ENCODE measurements around the gene PROM1. TPM values are rescaled to one million over a fixed set of nuclear protein-coding genes. Genes with fewer than 3 reads are reported as not detected.
A peak's percentile ranks its signal among the peaks of the same experiment; 100 is the strongest.

The PROM1 gene
- total RNA-seq, 1 experiment from 2014 or later, result 17.7 TPM

- TF ChIP-seq CBX3 (IDR thresholded peaks at IDR 0.05; ENCODE audit: low read depth) (peak; percentile 93), POLR2A (IDR thresholded peaks at IDR 0.05; ENCODE audit: borderline replicate concordance, extremely low read depth, insufficient read depth, insufficient read length) (no peak), ELF1 (IDR thresholded peaks at IDR 0.05; ENCODE audit: borderline replicate concordance, low read depth) (no peak), ZFX (IDR thresholded peaks at IDR 0.05) (no peak), POLR2AphosphoS5 (IDR thresholded peaks at IDR 0.05; ENCODE audit: low read depth, low read length) (peak; percentile 77), CEBPB (IDR thresholded peaks at IDR 0.05; ENCODE audit: low read depth) (peak; percentile 1; the same call in 1 of the 2 replicates)
Observed at GRCh38 chr4:15920723-15921591, 162.9 kb downstream of the PROM1 start (continued).

GRCh38 chr4:15918484-15919129 lies 165.2 kb downstream of the PROM1 start:
- Histone ChIP-seq H3K9me2 (ENCODE audit: insufficient read depth) (no peaks in the 10 kb centered on the region), H3K27me3 (ENCODE audit: insufficient read depth, low read length) (no peaks in the 10 kb centered on the region), H3K27ac (ENCODE audit: low read depth, low read length) (no peak overlapping the region), H3K9me3 (ENCODE audit: control insufficient read depth in 1 of 2, insufficient read depth in 1 of 2, low read depth in 1 of 2, low read length in 2 of 2) (no peaks in the 10 kb centered on the region), H3K79me2 (ENCODE audit: insufficient read depth, low read length) (no peaks in the 10 kb centered on the region), H3K4me2 (ENCODE audit: low read length) (no peak overlapping the region), H3K36me3 (ENCODE audit: control insufficient read depth in 1 of 2, insufficient read depth in 2 of 2, low read length in 2 of 2) (no peaks in the 10 kb centered on the region), H3K4me1 (ENCODE audit: control insufficient read depth in 1 of 2, insufficient read depth in 2 of 2, low read length in 2 of 2) (peaks cover 12 to 51% of the 10 kb centered on the region in 2 experiments), H3K9ac (ENCODE audit: low read length) (no peak overlapping the region), H4K20me1 (ENCODE audit: insufficient read depth) (no peaks in the 10 kb centered on the region), H3K4me3 (replicated peaks in 1 of 2; ENCODE audit: low read depth in 1 of 2, low read length in 2 of 2) (no peak overlapping the region), H2AFZ (ENCODE audit: low read depth, low read length, poor library complexity, severe bottlenecking) (peak overlapping the region; percentile 23)
- BruUV-seq (replicated peaks), result no TSS peak
- no peak for ATAC-seq
- TF ChIP-seq CTCF (IDR thresholded peaks at IDR 0.05 in 2 of 3, conservative IDR thresholded peaks at IDR 0.05 in 1 of 3; ENCODE audit: borderline replicate concordance in 1 of 3, insufficient read depth in 1 of 3, low read depth in 2 of 3, low read length in 2 of 3), result no peak
- TF ChIP-seq MAX (IDR thresholded peaks at IDR 0.05), result no peak
- TF ChIP-seq EGR1 (IDR thresholded peaks at IDR 0.05; ENCODE audit: low read depth), result no peak
- POLR2A ChIA-PET, result no interaction called here
- RAD21 ChIA-PET (ENCODE audit: low non-redundant PET in 1 of 2, low total read pairs in 2 of 2, uncharacterized antibody in 2 of 2, unreplicated experiment in 2 of 2), result no interaction called here
- intact Hi-C loops (cut with micrococcal nuclease), result no loop called here
- DNase-seq (ENCODE audit: low read depth, low spot score), result no peak
- CTCF ChIA-PET, result no interaction called here

Other genes with a start within 250 kb of the PROM1 start
- 8.7 TPM for gene FGFBP1, start 145.3 kb downstream of the PROM1 start, total RNA-seq (2021; ENCODE audit: unreplicated experiment)
- gene FGFBP2, start 120.8 kb downstream of the PROM1 start, total RNA-seq (2021; ENCODE audit: unreplicated experiment), result not detected
- gene TAPT1, start 142.4 kb upstream of the PROM1 start, total RNA-seq (2021; ENCODE audit: unreplicated experiment), result 11.7 TPM

Data from HCT116 (cell line).